Measurements from ENCODE around the gene NBPF20. TPM values are rescaled to one million over a fixed set of nuclear protein-coding genes. Genes with fewer than 3 reads are reported as not detected.
A peak's percentile ranks its signal among the peaks of the same experiment; 100 is the strongest.
"Not testable (repeated sequence)": the region's sequence is repeated elsewhere in the genome, so short reads cannot be mapped to it uniquely, and the experiment has no call there.

NBPF20 gene
- total RNA-seq, 1 experiment from 2014 or later = 0.66 TPM

GRCh38 chr1:145465405-145466144 lies 40.2 kb upstream of the NBPF20 start:
- CTCF ChIA-PET, H3K36me3 Mint-ChIP-seq, H3K9me3 Mint-ChIP-seq, H3K4me1 Mint-ChIP-seq: not testable (repeated sequence)
- POLR2A ChIA-PET = interaction anchor here (0.6 to 1.0 kb wide), 3 partner anchors 184 to 246 kb away, joined by 4 to 12 read pairs (median 4); no protein-coding TSS in a partner anchor
- ATAC-seq (peak; percentile 86), DNase-seq (ENCODE audit: low spot score) (peak; percentile 67)
- peaks cover 19% of the 10 kb centered on the region for H3K27me3 Mint-ChIP-seq (ENCODE audit: low read depth)
- H3K4me3 Mint-ChIP-seq = peak overlapping the region; percentile 71
- H3K27ac Mint-ChIP-seq = peak overlapping the region; percentile 98
- TF ChIP-seq ZNF532 (CRISPR knock-in tag; IDR thresholded peaks at IDR 0.05; ENCODE audit: borderline replicate concordance) = peak; percentile 92
- peak; percentile 57; the same call in 1 of the 2 replicates for TF ChIP-seq ETV6 (CRISPR knock-in tag; IDR thresholded peaks at IDR 0.05)
- peak; percentile 79 for TF ChIP-seq SMAD3 (CRISPR knock-in tag; IDR thresholded peaks at IDR 0.05; ENCODE audit: borderline replicate concordance)
- peak; percentile 47; the same call in 1 of the 2 replicates for TF ChIP-seq FOXK1 (CRISPR knock-in tag; IDR thresholded peaks at IDR 0.05)
- TF ChIP-seq EMX1 (CRISPR knock-in tag; IDR thresholded peaks at IDR 0.05) = peak; percentile 95
- peak; percentile 27; the same call in 1 of the 2 replicates for TF ChIP-seq CREB1 (CRISPR knock-in tag; IDR thresholded peaks at IDR 0.05)
- TF ChIP-seq NFATC4 (CRISPR knock-in tag; IDR thresholded peaks at IDR 0.05) = peak; percentile 96
- peak; percentile 96 for TF ChIP-seq AR (CRISPR knock-in tag; IDR thresholded peaks at IDR 0.05)
- peak; percentile 35; the same call in 1 of the 2 replicates for TF ChIP-seq IRF1 (CRISPR knock-in tag; IDR thresholded peaks at IDR 0.05)
- TF ChIP-seq E2F1 (CRISPR knock-in tag; IDR thresholded peaks at IDR 0.05) = peak; percentile 39; the same call in 1 of the 2 replicates
- 0 out of 2 replicates have a peak, but pooled peaks have one; percentile 12 for TF ChIP-seq USF1 (CRISPR knock-in tag; IDR thresholded peaks at IDR 0.05)
- peak; percentile 40; the same call in 1 of the 2 replicates for TF ChIP-seq SP1 (CRISPR knock-in tag; conservative IDR thresholded peaks at IDR 0.05)
- peak; percentile 91; the same call in 1 of the 2 replicates for TF ChIP-seq PRRX2 (CRISPR knock-in tag; IDR thresholded peaks at IDR 0.05)
- peak; percentile 95 for TF ChIP-seq ZNF416 (CRISPR knock-in tag; IDR thresholded peaks at IDR 0.05)
- TF ChIP-seq TEAD1 (CRISPR knock-in tag; IDR thresholded peaks at IDR 0.05) = 0 out of 2 replicates have a peak, but pooled peaks have one; percentile 24
- TF ChIP-seq CREM (CRISPR knock-in tag; IDR thresholded peaks at IDR 0.05) = peak; percentile 60; the same call in 1 of the 2 replicates
- 0 out of 2 replicates have a peak, but pooled peaks have one; percentile 64 for TF ChIP-seq FOXJ3 (CRISPR knock-in tag; IDR thresholded peaks at IDR 0.05; ENCODE audit: borderline replicate concordance)
- TF ChIP-seq CDX4 (CRISPR knock-in tag; IDR thresholded peaks at IDR 0.05; ENCODE audit: borderline replicate concordance) = peak; percentile 72; the same call in 1 of the 2 replicates
- peak; percentile 96 for TF ChIP-seq ZNF671 (CRISPR knock-in tag; IDR thresholded peaks at IDR 0.05)
- TF ChIP-seq MYBL2 (CRISPR knock-in tag; IDR thresholded peaks at IDR 0.05) = 0 out of 2 replicates have a peak, but pooled peaks have one; percentile 42
- TF ChIP-seq ZNF232 (CRISPR knock-in tag; IDR thresholded peaks at IDR 0.05) = 0 out of 2 replicates have a peak, but pooled peaks have one; percentile 53
- TF ChIP-seq ZNF425 (CRISPR knock-in tag; conservative IDR thresholded peaks at IDR 0.05) = peak; percentile 90
